Panc1 (cell line): ENCODE data around the gene LY6G6C.

Experiments
- POLR2AphosphoS5 ChIP-seq: IDR thresholded peaks from 2 replicates; pipeline ENCODE4 v1.6.1; 2012; ENCODE audit warnings: mild to moderate bottlenecking, low read depth, low read length, moderate library complexity
- SIN3A ChIP-seq: IDR thresholded peaks from 2 replicates; pipeline ENCODE4 v1.6.1; 2012; ENCODE audit warnings: low read depth, mild to moderate bottlenecking, low read length, moderate library complexity, borderline replicate concordance; ENCODE audit not compliant: insufficient read depth
- TF ChIP-seq, protein P1 (sequence below), 2 experiments: IDR thresholded peaks; 2 replicates each; pipeline ENCODE4 v1.6.1; 2011 to 2012; ENCODE audit warnings: low read depth in 2 of 2, control low read depth in 1 of 2, low read length in 1 of 2, mild to moderate bottlenecking in 1 of 2, moderate library complexity in 1 of 2; ENCODE audit not compliant: insufficient read depth in 1 of 2
- TF ChIP-seq, protein P2 (sequence below): fragments of 450-650 bp; IDR thresholded peaks from 2 replicates; pipeline ENCODE4 v1.5.1; 2017; ENCODE audit warnings: mild to moderate bottlenecking

- TF ChIP-seq, protein P1, sequence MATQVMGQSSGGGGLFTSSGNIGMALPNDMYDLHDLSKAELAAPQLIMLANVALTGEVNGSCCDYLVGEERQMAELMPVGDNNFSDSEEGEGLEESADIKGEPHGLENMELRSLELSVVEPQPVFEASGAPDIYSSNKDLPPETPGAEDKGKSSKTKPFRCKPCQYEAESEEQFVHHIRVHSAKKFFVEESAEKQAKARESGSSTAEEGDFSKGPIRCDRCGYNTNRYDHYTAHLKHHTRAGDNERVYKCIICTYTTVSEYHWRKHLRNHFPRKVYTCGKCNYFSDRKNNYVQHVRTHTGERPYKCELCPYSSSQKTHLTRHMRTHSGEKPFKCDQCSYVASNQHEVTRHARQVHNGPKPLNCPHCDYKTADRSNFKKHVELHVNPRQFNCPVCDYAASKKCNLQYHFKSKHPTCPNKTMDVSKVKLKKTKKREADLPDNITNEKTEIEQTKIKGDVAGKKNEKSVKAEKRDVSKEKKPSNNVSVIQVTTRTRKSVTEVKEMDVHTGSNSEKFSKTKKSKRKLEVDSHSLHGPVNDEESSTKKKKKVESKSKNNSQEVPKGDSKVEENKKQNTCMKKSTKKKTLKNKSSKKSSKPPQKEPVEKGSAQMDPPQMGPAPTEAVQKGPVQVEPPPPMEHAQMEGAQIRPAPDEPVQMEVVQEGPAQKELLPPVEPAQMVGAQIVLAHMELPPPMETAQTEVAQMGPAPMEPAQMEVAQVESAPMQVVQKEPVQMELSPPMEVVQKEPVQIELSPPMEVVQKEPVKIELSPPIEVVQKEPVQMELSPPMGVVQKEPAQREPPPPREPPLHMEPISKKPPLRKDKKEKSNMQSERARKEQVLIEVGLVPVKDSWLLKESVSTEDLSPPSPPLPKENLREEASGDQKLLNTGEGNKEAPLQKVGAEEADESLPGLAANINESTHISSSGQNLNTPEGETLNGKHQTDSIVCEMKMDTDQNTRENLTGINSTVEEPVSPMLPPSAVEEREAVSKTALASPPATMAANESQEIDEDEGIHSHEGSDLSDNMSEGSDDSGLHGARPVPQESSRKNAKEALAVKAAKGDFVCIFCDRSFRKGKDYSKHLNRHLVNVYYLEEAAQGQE (IDR thresholded peaks at IDR 0.05; ENCODE audit: insufficient read depth in 1 of 2, low read depth in 2 of 2, low read length in 1 of 2), result no peak
- TF ChIP-seq, protein P2, sequence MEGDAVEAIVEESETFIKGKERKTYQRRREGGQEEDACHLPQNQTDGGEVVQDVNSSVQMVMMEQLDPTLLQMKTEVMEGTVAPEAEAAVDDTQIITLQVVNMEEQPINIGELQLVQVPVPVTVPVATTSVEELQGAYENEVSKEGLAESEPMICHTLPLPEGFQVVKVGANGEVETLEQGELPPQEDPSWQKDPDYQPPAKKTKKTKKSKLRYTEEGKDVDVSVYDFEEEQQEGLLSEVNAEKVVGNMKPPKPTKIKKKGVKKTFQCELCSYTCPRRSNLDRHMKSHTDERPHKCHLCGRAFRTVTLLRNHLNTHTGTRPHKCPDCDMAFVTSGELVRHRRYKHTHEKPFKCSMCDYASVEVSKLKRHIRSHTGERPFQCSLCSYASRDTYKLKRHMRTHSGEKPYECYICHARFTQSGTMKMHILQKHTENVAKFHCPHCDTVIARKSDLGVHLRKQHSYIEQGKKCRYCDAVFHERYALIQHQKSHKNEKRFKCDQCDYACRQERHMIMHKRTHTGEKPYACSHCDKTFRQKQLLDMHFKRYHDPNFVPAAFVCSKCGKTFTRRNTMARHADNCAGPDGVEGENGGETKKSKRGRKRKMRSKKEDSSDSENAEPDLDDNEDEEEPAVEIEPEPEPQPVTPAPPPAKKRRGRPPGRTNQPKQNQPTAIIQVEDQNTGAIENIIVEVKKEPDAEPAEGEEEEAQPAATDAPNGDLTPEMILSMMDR, result no peak
- TF ChIP-seq POLR2AphosphoS5 (no peak), SIN3A (no peak)
These were observed 40.8 kb upstream of the LY6G6C start, which contains the start of gene SAPCD1 for GRCh38 chr6:31762356-31762755.
